ENCODE data around the gene OIT3. TPM values are rescaled to one million over a fixed set of nuclear protein-coding genes. Genes with fewer than 3 reads are reported as not detected.

The OIT3 gene
- not detected for polyA plus RNA-seq (2013, experiment 1 of 2; ENCODE audit: insufficient read length)
- 0.05 TPM for polyA plus RNA-seq (2013, experiment 2 of 2; ENCODE audit: insufficient read length)

DNA sequence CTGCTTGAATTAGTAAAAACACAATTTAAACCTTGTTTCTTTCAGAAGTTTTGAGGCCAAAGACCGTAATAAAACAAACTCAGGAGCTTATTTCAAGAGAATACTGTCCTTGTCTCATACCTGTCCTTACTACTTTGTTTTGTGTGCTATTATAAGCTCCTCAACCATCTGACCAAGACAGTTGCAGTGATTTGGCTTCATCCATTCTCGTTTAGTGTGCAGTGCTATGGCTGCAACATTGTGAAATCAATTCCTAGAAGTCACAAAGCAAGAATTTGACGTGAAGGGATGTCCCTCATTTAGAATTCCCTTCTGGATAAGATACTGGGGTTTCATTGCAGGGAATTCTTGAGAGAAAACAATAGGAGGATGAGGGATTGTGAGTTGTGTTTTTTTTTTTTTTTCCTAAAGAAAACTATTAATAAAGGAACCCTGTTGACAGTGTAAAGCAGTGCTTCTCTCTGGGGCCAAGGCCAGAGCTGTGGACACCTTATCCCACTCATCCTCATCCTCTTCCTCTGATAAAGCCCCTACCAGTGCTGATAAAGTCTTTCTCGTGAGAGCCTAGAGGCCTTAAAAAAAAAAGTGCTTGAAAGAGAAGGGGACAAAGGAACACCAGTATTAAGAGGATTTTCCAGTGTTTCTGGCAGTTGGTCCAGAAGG lies at the start of gene OIT3:
OIT3 (plus strand) TSS at position 604 of the 663 bp plus-strand sequence. CDS start 60 bp downstream, outside the sequence.
- DNase-seq, result no peak

DNA sequence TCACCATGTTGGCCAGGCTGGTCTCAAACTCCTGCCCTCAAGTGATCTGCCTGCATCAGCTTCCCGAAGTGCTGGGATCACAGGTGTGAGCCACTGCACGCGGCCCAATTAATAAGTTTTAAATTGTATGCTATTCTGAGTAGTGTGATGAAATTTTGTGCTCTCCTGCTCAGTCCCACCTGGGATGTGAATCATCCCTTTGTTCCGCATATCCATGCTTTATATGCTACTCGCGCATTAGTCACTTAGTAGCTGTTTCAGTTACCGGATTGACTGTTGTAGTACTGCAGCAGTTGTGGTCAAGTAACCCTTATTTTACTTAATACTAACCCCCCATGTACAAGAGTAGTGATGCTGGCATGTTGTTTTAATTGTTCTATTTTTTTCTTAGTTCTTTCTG lies 47.3 kb upstream of the OIT3 start:
- DNase-seq, result peak; percentile 71

DNA sequence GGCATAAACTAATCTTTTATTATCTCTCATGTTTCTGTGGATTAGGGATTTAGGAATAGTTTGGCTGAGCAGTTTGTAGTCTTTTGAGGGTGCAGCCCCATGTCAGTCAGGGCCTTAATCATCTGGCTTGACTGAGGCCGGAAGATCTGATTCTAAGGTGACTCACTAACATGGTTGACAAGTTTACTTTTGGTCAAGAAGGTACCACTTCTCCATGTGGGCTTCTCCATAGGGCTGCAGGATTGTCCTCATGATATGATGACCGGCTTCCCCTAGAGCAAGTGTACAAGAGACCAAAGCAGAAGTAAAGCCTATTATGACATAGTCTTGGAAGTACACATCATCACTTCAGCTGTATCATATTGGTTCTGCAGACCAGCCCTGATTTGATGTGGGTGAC lies 45.9 kb upstream of the OIT3 start:
- DNase-seq, result no peak

DNA sequence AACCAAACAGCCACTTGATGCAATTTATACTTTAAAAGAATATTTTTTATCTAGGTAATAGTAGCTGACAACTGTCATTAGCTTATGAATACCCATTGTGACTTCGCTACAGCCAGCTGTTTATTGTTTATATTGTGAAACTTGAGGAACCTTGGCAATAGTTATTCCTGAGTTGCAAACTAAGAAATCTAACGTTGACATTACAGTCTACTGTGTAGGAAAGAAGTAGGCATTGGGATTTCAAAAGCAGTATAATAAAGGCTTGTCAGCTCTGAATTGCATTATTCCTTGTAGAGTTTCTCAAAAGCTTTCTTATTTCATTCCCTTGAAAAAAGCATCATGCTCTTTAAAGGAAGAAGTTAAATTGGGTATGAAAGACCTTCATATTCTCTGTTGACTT lies 42.7 kb upstream of the OIT3 start:
- DNase-seq, result no peak

DNA sequence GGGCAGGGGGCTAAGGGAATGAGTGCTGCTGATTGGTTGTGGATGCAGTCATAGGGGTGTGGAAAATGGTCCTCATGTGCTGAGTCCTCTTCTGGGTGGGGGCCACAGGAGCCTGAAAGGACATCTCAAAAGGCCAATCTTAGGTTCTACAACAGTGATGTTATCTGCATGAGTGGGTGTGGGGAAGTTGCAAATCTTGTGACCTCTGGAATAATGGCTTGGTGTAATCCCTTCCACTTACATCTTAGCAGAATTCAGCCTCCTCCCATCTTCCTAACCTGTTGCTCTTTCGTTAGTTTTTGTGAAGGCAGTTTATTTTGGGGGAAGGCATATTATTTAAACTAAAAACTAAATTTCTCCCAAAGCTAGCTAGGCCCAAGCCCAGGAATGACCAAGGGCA lies 42.0 kb upstream of the OIT3 start:
- DNase-seq, result no peak

DNA sequence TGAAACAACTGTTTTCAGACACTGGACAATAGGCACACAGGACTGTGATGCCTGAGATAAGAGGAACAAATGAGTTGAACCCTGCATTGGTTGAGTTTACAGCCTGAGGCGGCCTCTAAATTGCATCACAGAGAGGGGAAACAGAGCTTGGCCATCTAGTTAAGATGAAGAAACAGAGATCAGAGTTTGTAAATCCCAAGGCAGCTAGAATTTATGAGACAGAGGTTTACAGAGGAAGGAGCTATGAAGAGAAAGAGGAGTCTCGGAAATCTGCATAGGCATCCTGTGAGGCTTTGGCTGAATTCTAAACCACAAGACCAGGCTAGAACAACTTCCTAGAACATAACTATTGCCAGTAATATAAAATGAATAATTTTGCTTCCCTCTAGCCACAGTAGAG lies 41.0 kb upstream of the OIT3 start:
- DNase-seq, result no peak

DNA sequence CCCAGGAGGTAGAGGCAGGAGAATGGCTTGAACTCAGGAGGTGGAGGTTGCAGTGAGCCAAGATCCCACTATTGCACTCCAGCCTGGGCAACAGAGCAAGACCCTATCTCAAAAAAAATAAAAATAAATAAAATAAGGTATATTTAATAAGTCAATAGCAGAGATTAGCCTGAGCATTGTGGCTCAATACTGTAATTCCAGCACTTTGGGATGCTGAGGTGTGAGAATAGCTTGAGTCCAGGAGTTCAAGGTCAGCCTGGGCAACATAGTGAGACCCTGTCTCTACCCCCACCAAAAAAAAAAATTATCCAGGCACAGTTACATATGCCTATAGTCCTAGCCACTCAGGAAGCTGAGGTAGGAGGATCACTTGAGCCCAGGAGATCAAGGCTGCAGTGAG lies 38.4 kb upstream of the OIT3 start:
- no peak for DNase-seq

DNA sequence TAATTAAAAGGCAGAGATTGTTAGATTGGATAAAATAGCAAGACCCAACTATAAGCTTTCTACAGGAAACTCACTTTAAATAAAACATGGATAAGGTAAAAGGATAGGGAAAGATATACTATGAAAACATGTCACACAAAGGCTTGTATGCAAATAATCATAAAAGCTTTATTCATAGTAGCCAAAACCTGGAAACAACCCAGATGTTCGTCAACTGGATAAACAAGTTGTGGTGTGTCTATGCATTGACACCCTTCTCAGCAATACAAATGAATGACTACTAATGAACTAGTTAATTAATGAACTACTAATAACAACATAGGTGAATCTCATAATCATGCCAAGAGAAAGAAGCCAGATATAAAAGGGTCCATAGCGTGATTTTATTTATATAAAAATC lies 37.7 kb upstream of the OIT3 start:
- DNase-seq, result no peak

DNA sequence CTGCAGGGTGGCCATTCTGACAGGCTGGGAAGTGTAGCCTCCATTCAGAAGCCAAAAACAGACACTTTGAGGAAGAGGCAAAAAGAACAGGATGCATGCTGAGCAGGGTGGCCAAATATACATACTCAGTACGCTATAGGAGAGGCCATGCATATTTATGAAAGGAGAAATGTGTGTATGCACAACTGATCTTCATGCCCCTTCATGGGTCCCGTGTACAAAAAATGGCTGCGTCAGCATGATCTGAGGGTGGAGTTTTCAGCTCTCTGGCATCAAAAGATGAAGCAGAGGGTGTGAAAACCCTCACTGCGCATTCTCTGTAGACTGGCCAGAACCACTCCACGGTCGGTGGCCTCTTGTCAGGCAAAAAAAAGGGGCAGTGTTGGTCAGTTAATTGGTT lies 35.5 kb upstream of the OIT3 start:
- no peak for DNase-seq

DNA sequence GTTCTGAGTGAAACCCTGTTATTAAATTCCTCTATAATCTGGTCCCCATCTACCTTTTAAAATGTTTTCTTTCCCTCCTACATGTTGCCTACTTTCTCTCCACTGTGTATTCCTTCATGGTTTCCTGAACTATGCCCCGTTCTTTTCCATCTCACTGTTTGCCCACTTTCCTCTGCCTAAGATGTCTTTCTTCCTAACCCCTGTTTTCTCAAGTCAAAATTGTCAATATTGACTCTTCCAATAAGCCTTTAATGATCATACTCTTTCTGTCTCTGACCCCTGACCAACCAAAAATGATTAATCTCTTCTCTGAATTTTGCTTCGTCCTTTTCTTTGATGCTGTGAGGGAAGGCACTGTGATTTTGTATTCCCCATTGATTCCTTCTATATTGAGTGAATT lies 30.6 kb upstream of the OIT3 start:
- no peak for DNase-seq

DNA sequence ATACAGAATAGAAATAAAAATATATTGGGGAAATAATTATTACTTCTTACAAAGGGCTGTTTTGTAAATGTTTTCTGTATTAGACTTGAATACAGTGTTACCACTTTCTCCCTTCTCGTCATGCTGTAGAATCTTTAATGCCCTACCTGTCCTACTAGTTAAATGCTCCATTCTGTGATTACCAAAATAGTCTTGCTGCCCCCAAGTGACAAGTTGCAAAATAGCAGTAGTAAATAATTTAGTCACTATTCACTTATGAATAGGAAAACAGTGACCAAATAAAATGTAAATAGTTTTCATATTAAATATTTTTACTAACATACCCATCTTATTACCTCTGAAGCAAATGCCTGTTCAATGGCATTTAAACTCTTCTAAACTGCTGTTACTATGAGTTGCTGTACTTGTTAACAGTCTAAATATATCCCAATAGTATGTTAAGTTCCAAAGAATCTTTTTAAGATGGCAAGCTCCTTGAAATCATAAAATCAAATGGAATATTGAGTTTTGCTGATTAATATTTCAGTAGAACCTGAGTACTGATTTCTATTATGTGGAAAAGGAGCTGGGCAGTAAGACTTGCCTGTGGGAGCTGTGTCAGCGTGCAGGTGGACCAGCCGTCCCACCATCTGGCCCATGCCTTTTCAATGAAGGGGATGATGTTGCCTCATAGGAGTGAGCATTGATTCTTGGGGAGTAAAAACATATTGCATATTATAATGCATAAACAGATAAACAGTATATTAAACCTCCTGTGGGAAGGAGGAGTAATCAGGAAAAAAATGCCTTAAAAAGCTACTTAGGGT lies 18.1 kb upstream of the OIT3 start:
- peak; percentile 17 for DNase-seq

DNA sequence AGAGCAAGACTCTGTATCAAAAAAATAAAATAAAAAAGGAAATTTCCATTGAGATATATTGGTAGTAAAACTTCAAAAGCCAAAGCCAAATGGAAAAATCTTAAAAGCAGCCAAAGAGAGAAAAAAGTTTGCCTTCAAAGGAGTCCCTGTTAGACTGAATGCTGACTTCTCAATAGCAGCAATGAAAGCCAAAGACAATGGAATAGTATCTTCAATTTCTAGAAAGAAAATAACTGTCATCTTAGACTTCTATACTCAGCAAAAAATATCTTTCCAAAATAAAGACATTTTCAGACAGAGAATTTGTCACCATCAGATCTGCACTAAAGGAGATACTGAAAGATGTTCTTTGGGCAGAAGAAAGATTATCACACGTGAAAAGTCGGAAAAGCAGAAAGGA lies 14.3 kb upstream of the OIT3 start:
- DNase-seq, result no peak

DNA sequence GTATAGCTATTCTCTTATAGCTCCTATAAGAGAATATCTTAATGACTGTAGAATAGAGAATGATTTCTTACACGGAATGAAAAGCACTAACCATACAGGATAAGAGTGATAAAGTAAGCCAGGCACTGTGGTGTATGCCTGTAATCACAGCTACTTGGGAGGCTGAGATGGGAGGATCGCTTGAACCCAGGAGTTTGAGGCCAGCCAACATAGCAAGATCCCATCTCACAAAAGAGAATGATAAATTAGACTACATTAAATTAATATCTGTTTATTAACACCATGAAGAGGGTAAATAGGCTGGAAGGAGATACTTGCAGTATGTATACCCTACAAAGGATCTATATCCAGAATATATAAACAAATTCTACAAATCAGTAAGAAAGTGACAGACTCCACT lies 12.2 kb upstream of the OIT3 start:
- DNase-seq, result no peak

DNA sequence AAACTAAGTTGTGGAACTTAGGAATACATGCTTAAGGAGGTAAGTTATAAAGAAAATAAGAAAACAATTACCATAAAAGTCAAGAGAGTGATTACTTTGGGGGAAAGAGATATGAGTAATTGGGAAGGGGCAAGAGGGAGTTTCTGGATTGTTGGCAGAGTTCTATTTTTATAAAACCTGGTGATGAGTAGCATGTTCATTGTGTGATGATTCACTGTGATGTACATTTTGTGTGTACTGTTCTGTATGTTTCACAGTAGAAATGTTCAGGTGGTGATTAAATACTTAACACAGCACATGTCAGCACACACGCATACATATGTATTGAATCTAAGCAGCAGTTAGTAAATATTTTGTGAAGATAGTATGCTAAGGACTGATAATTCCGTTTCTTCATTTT lies 9.7 kb upstream of the OIT3 start:
- DNase-seq, result peak; percentile 12

DNA sequence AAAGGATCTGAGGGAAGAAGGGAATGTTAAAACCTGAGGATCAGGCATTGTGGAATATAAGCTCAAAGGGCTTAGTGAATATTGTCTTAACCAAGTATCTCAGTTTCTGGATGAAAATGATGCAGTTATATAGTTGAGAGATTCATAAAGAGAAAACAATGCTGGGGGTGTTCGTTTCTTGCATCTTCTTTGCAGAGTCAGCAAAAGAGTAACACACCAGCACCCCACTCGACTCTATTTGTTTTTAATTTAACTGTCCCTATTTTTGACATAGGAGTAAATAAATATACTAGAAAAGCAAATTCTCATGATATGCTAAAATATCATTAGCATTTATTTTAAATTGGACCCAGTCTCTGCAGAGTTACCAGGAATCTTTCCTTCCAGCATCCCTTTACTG lies 7.6 kb upstream of the OIT3 start:
- no peak for DNase-seq

DNA sequence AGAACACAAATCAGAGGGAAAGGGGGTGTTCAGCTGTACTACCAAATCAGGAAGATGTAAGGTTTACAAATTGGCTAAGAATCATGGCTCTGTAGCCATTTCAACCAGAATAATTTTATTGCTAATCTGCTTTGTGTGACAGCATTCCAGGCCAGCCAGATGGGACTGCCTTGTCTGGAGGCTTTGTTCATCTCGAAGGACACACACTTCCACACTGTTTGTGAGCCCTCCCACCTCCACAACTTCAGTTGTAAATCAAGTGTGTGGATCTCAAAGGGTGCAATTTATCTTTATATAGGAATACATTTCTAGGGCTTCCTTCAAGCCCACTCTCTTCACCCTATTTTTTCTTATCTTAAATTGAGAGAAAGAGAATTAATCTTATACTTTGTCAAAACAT lies 6.9 kb upstream of the OIT3 start:
- no peak for DNase-seq

DNA sequence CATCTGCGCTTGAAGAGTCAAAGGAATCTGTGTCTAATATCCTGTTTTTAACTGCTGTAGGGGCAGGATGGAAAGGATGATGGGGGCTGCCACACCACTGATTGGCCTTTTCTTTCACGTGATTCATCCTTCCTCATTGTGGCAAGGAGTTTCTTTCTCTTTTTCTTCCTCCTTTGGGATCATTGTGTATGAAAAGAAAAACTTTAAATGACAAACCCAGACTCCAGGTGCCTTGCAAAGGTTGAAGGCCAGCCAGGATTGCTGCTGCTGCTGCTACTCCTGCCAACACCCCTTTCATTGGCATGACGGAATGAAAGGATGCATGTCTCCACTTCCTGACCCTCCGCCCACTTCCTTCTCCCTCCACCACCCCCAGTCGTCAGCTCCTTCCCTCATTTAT lies 6.5 kb upstream of the OIT3 start:
- no peak for DNase-seq

DNA sequence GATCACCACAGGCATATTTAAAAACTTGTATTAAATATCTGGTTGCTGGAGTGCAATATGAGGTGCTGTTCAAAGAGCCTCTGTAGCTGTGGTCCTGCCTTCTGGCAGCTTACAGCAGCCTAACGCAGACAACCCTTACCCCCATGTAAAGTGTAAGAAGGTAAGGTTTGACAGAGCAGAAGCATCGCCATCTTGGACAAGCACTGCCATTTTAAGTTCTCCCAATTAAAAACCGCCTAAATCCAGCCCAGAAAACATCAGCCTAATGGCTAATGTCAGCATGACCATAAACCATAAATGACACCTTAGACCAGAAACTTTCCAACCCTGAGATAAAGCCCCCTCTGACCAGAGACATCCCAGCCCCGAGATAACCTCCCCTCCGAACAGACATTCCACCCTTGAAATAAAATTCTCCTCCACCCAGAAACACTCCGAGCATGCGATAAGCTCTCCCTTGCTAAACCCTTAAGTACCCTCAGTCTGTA lies 5.3 kb upstream of the OIT3 start:
- no peak for DNase-seq

DNA sequence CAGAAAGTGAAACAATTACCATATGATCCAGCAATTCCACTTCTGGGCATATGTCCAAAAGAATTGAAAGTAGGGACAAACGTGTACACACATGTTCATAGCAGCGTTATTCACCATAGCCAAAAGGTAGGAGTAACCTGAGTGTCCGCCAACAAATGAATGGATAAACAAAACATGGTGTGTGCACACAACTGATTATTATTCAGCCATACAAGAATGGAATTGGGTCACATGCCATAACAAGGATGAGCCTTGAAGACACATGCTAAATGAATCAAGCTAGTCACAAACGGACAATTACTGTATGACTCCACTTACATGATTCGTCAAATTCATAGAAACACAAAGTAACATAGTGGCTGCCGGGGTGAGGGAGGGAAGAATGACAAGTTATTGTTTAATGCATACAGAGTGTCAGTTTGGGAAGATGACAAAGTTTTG lies 4.1 kb upstream of the OIT3 start:
- peak; percentile 24 for DNase-seq

DNA sequence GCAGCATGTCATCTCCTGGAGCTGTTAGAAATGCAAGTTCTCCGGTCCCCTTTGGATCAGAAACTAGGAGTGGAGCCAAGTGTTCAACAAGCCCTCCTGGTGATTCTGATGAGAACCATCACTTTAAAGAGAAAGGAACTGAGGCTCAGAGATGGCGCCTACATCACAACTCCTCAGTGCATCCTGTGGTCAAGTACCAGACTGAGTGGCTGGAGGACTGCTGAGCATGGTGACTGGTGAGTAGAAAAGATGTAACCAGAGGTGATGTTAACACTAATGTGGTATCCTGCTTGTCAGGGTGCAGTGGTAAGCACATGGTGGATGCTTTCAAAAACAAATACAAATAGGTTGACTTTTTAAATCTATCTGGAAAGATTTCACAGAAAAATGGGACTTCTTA lies 3.5 kb upstream of the OIT3 start:
- no peak for DNase-seq

DNA sequence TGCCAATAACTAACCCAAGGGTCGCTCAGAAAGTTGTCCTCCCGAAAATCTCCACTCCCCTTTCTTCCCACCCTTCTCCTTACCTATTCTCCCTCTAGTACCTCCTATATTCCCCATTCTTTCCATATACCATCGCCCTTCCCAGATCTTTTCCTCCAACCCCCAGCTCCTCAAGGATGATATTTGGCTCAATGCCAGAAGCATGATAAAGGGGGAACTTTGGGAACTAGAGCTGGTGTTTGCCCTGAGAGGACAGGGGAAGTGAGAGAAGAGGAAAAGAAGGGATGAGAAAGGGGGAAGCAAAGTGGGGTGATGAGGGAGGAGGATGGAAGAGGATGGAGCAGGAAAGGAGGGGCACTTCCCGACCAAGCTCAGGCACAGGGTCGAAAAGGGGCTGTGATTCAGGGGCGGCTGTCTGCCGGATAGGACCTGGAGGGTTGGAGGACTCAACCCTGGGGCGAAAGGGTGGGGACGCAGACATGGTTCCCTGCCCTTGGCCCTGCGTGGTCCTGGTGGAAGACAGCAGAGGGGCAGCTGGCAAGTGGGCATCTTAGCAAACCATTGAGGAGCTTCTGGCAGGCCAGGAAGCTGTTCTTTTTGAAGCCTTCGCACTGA lies 1.8 kb downstream of the OIT3 start:
- DNase-seq, result no peak

DNA sequence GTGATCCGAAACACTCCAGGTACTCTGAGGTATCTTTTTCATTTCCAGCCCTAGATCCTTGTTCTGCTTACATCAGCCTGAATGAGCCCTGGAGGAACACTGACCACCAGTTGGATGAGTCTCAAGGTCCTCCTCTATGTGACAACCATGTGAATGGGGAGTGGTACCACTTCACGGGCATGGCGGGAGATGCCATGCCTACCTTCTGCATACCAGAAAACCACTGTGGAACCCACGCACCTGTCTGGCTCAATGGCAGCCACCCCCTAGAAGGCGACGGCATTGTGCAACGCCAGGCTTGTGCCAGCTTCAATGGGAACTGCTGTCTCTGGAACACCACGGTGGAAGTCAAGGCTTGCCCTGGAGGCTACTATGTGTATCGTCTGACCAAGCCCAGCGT lies 5.1 kb downstream of the OIT3 start:
- DNase-seq, result no peak

DNA sequence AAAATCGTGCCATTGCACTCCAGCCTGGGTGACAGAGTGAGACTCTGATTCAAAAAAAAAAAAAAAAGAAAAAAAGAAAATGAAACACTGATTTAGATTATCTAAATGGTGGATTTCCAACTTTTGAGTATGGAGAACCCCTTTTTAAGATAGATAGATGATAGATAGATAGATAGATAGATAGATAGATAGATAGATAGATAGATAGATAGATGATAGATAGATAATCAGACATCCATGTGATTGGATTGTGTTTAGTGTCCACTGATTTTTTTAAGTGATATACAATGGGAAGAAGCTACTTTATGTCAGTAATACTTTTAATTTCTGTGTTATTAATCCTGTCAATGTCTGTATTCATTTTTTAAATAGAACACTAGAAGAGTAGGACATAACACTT lies 6.0 kb downstream of the OIT3 start:
- DNase-seq, result no peak
